Adrenal gland (tissue), 12 donors: ENCODE measurements around the gene MRPS11. TPM values are rescaled to one million over a fixed set of nuclear protein-coding genes. Genes with fewer than 3 reads are reported as not detected.

ENCODE experiments used
- DNase-seq, 7 donors: peaks; one replicate each; pipeline ENCODE4 v3.0.0-alpha.2; 2019 to 2020
- H3K27ac ChIP-seq, 5 donors: fragments of 200-600 bp; sonication (generic) in 4 of 5; 1 replicate in 3 of 5; 2 replicates in 2 of 5; pipeline versions ENCODE4 v1.5.1 to v1.8.0; 2016 to 2020; ENCODE audit warnings: mild to moderate bottlenecking in 1 of 5
- H3K27me3 ChIP-seq: fragments of 200-600 bp; 2 replicates; pipeline ENCODE4 v1.8.0; 2021
- H3K36me3 ChIP-seq, 2 donors: fragments of 200-600 bp; replicated peaks in 1 of 2; 1 replicate in 1 of 2; 2 replicates in 1 of 2; pipeline versions ENCODE4 v1.5.1 to v1.8.0; 2018 to 2022
- H3K4me1 ChIP-seq, 2 donors: fragments of 200-600 bp; replicated peaks in 1 of 2; 1 replicate in 1 of 2; 2 replicates in 1 of 2; pipeline versions ENCODE4 v1.5.1 to v1.8.0; 2018 to 2021
- H3K4me3 ChIP-seq, 4 donors: fragments of 200-600 bp; sonication (generic) in 3 of 4; one replicate each; pipeline ENCODE4 v1.5.1; 2016 to 2018
- H3K9me3 ChIP-seq, 3 donors: fragments of 200-600 bp; sonication (generic) in 1 of 3; replicated peaks in 1 of 3; 1 replicate in 2 of 3; 2 replicates in 1 of 3; pipeline versions ENCODE4 v1.5.1 to v1.8.0; 2016 to 2021
- POLR2A ChIP-seq, 2 donors: fragments of 450-650 bp; IDR thresholded peaks; one replicate each; pipeline ENCODE4 v1.6.1; 2017; ENCODE audit warnings: antibody characterized with exemption in 2 of 2, mild to moderate bottlenecking in 2 of 2, moderate library complexity in 1 of 2
- WGBS, 4 donors: extraction: QIAGEN DNeasy Blood & Tissue Kit in 2 of 4; methylation state at CpG; one replicate each; pipeline versions ENCODE4 v1.1.5 to v1.1.7; 2013 to 2017; 5-methylcytosine and 5-hydroxymethylcytosine counted together
- intact Hi-C, 2 donors: fragments of 100-400 bp; cut with DNase I; formaldehyde crosslinking; loops; one replicate each; pipeline versions ENCODE4 v1.14.1 to v1.15.0; 2022 to 2023
- polyA plus RNA-seq, 3 donors: library from polyadenylated mRNA; stranded (reverse); fragments of 200-250 nt in 2 of 3; fragments of 350-450 nt in 1 of 3; fragmentation: Illumina TruSeq in 1 of 3; extraction: RNeasy Lipid Tissue Mini Kit (QIAGEN cat#74804) in 1 of 3; gene quantifications; one replicate each; pipeline ENCODE4 v1.2.3, GENCODE V29; 2013 to 2014
- total RNA-seq, 9 donors: library from RNA; depleted of rRNA in 4 of 9; stranded (reverse); fragments of >200 nt in 4 of 9; fragments of 120-200 nt in 1 of 9; fragmentation: NEBNext Ultra II Directional in 1 of 9; extraction: Animal tissue kit (Norgen Biotek cat#: 25700) in 1 of 9; gene quantifications; one replicate each; pipeline versions ENCODE4 v1.1.0 to v1.2.4, GENCODE V29; 2013 to 2023
- TF ChIP-seq, protein P1 (sequence below), 6 experiments: fragments of 450-650 bp in 4 of 6; fragments of 200-600 bp in 2 of 6; sonication (generic) in 1 of 6; IDR thresholded peaks; 1 replicate in 5 of 6; 2 replicates in 1 of 6; pipeline versions ENCODE4 v1.5.1 to v1.8.0; 2016 to 2021; ENCODE audit warnings: antibody characterized with exemption in 6 of 6, mild to moderate bottlenecking in 2 of 6, moderate library complexity in 1 of 6
- donor health status: healthy with polysubstance abuse.
- donor health status: Bipolar disorder and iron deficiency.
- donor health status: DM: yes; HTN: yes; CAD: no.
- donor health status: DM: no; HTN: no; CAD: no.
- donor health status: DM: no; HTN: no; CAD: no.
- donor health status: DM: yes; HTN: yes; CAD: no.

MRPS11 gene
- total and polyA plus RNA-seq, 12 donors, result 41.3 to 194 (median 59.6) TPM

DNA sequence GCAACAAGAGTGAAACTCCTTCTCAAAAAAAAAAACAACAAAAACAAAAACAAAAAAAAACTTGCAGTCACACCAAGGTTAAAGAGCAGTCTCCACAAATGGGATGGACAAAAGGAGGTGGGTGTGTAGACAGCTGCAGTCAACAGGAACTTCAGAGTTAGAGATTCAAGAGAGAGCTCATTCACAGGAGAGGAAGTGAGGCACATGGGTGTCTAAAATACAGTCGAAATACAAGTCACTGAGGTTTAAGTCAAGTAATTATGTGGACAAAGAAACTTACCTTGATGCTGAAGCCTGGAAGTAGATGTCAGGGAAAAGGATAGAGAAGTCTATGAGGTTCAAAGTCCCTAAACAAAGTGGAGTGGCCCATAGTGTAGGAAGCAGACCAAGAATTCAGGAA, 14.8 kb downstream of the MRPS11 start:
- Histone ChIP-seq H3K4me1 (no peaks in the 10 kb centered on the region), H3K27ac (no peak overlapping the region), H3K36me3 (peaks cover 0 to 18% of the 10 kb centered on the region in 2 donors), H3K4me3 (no peak overlapping the region), H3K9me3 (no peaks in the 10 kb centered on the region), H3K27me3 (no peaks in the 10 kb centered on the region)
- intact Hi-C loops, result no loop called here
- no peak for DNase-seq
- 50 to 55% (median 52%) methylated on average over 1 of the region's 1 CpG for WGBS, 4 donors
- TF ChIP-seq, protein P1, sequence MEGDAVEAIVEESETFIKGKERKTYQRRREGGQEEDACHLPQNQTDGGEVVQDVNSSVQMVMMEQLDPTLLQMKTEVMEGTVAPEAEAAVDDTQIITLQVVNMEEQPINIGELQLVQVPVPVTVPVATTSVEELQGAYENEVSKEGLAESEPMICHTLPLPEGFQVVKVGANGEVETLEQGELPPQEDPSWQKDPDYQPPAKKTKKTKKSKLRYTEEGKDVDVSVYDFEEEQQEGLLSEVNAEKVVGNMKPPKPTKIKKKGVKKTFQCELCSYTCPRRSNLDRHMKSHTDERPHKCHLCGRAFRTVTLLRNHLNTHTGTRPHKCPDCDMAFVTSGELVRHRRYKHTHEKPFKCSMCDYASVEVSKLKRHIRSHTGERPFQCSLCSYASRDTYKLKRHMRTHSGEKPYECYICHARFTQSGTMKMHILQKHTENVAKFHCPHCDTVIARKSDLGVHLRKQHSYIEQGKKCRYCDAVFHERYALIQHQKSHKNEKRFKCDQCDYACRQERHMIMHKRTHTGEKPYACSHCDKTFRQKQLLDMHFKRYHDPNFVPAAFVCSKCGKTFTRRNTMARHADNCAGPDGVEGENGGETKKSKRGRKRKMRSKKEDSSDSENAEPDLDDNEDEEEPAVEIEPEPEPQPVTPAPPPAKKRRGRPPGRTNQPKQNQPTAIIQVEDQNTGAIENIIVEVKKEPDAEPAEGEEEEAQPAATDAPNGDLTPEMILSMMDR (IDR thresholded peaks at IDR 0.05), result no peak
- TF ChIP-seq POLR2A (IDR thresholded peaks at IDR 0.05), result no peak

DNA sequence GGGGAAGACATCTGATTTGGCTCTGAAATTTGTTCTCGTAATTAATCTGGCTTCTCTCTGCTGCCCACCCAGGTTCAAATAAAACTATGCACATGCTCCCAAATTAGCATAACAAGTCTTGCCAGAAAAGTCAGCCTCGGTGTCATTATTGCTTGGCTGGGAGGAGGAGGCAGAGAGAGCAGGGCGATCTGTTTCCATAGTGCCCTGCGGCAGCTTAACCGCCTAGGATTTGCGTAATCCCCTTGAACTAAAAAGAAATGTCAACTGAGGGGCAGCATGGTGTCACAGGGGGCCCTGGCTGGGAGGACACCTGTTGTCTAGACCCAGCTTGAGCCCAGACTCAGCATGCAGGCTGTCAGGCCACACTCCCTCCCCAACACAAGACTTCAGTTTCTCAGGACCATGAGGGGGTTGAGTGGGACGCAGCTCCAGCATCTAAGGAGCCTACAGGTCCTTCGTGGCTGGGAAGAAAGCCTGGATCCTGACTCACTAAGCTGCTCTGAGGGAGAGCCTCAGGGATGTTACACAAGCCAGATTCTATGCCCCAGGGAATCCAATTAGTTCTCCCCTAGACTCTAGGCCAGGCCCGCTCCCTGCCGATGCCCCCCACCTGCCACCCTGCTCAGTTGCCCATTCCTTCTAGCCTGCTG, 17.3 kb downstream of the MRPS11 start:
- no peak overlapping the region for H3K4me3 ChIP-seq
- intact Hi-C loops, result no loop called here
- TF ChIP-seq, protein P1 (IDR thresholded peaks at IDR 0.05), result no peak
- TF ChIP-seq POLR2A (IDR thresholded peaks at IDR 0.05), result no peak
- H3K9me3 ChIP-seq, result no peaks in the 10 kb centered on the region
- DNase-seq, result peak in 1 of 7 donors; percentile 66
- 53 to 67% (median 63%) methylated on average over 9 to 10 of the region's 10 CpGs for WGBS, 4 donors
- H3K27ac ChIP-seq, result no peak overlapping the region
- H3K27me3 ChIP-seq, result no peaks in the 10 kb centered on the region
- H3K36me3 ChIP-seq, result no peaks in the 10 kb centered on the region
- no peaks in the 10 kb centered on the region for H3K4me1 ChIP-seq

DNA sequence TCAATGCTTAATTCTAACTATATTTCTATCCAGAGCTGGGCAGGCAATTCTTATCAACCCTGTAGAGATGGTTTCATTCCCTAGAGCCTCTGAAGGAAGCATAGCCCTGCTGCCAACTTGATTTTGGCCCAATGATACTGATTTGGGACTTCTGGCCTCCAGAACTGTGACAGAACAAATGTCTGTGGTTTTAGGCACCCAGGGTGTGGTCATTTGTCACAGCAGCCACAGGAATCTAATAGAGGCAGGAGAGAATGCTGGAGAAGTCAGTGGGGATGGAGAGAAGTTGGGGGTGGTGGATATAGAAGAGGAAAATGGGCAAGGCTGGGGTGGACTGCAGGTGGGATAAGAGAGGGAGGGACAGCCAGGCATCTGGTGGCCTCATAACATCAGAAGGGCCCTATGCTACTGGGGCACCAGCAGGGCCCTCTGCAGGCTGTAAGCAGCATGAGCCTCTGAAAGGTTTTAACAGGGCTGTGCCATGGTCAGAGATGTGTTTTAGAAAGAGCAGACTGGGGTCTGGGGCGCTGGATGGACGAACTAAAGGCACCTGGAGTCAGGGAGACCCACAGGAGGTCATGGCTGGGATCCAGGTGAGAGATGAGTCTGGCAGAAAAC, 19.8 kb downstream of the MRPS11 start:
- H3K4me3 ChIP-seq, result no peak overlapping the region
- intact Hi-C loops, result no loop called here
- TF ChIP-seq, protein P1 (IDR thresholded peaks at IDR 0.05), result no peak
- TF ChIP-seq POLR2A (IDR thresholded peaks at IDR 0.05), result no peak
- H3K4me1 ChIP-seq, result no peaks in the 10 kb centered on the region
- H3K9me3 ChIP-seq, result no peaks in the 10 kb centered on the region
- WGBS, 4 donors, result 42 to 89% (median 71%) methylated on average over 2 of the region's 2 CpGs
- H3K36me3 ChIP-seq, result no peaks in the 10 kb centered on the region
- no peaks in the 10 kb centered on the region for H3K27me3 ChIP-seq
- H3K27ac ChIP-seq, result no peak overlapping the region
- no peak for DNase-seq

DNA sequence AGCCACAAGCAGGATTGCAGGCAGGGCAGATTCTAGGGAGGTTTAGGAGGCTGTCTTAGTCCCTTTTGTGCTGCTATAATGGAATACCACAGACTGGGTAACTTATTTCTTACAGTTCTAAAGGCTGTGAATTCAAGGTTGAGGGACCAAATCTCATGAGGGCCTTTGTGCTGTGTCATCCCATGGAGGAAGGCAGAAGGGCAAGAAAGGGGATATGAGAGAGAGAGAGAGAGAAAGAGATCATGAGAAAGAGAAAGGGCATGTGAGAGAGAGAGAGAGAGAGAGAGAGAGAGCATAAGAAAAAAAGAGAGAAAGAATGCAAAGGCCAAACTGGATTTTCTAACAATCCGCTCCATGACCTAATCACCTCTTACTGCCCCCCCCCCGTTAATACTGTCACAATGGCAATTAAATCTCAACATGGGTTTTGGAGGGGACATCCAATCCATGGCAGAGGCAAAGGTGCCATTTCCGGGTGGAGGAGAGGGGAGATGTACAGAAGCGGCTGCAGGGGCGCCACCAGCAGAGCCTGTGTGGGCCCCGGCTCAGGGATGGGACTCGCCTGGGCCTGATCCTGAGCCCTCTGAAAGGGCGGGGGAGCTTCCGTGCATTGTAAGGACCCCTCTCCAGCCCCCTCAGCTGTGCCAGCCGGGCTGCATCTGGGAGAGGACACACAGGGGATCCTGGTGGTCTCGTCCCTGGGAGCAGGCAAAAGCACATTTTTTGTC, 20.5 kb downstream of the MRPS11 start:
- no peaks in the 10 kb centered on the region for H3K27me3 ChIP-seq
- H3K9me3 ChIP-seq, result no peaks in the 10 kb centered on the region
- no peaks in the 10 kb centered on the region for H3K36me3 ChIP-seq
- no peak overlapping the region for H3K4me3 ChIP-seq
- TF ChIP-seq, protein P1 (IDR thresholded peaks at IDR 0.05), result no peak
- WGBS, 4 donors, result 53 to 73% (median 71%) methylated on average over 5 to 11 of the region's 11 CpGs
- peak in 1 of 7 donors; percentile 17 for DNase-seq
- no peak overlapping the region for H3K27ac ChIP-seq
- H3K4me1 ChIP-seq, result no peaks in the 10 kb centered on the region
- intact Hi-C loops, result no loop called here
